IPS DF 6.9 (cell line): ENCODE data around the gene SMAD3.

Experiments used
- DNase-seq: peaks from one replicate; pipeline ENCODE4 v3.0.0-alpha.2; 2013; ENCODE audit warnings: low read depth, low spot score
- H3K27ac ChIP-seq: one replicate; pipeline ENCODE4 v1.5.1; 2013; ENCODE audit warnings: low read length, control low read depth
- H3K27me3 ChIP-seq: 2 replicates; pipeline ENCODE4 v1.6.1; 2013; ENCODE audit warnings: mild to moderate bottlenecking, low read length; ENCODE audit not compliant: control insufficient read depth, insufficient read depth
- H3K36me3 ChIP-seq: 2 replicates; pipeline ENCODE4 v1.6.1; 2013; ENCODE audit warnings: low read length; ENCODE audit not compliant: control insufficient read depth, insufficient read depth
- H3K4me1 ChIP-seq: 2 replicates; pipeline ENCODE4 v1.6.1; 2013; ENCODE audit warnings: low read length; ENCODE audit not compliant: control insufficient read depth, insufficient read depth
- H3K4me3 ChIP-seq: 2 replicates; pipeline ENCODE4 v1.5.1; 2013; ENCODE audit warnings: mild to moderate bottlenecking, low read length
- H3K9me3 ChIP-seq: 2 replicates; pipeline ENCODE4 v1.6.1; 2013; ENCODE audit warnings: low read length, inconsistent platforms; ENCODE audit not compliant: control insufficient read depth, insufficient read depth
- WGBS: extraction: QIAGEN DNeasy Blood & Tissue Kit; methylation state at CpG from one replicate; pipeline ENCODE4 v1.1.7; 2013; ENCODE audit warnings: mixed read lengths, missing lambda C conversion rate; ENCODE audit not compliant: insufficient read length, insufficient coverage; 5-methylcytosine and 5-hydroxymethylcytosine counted together

SMAD3 gene

DNA sequence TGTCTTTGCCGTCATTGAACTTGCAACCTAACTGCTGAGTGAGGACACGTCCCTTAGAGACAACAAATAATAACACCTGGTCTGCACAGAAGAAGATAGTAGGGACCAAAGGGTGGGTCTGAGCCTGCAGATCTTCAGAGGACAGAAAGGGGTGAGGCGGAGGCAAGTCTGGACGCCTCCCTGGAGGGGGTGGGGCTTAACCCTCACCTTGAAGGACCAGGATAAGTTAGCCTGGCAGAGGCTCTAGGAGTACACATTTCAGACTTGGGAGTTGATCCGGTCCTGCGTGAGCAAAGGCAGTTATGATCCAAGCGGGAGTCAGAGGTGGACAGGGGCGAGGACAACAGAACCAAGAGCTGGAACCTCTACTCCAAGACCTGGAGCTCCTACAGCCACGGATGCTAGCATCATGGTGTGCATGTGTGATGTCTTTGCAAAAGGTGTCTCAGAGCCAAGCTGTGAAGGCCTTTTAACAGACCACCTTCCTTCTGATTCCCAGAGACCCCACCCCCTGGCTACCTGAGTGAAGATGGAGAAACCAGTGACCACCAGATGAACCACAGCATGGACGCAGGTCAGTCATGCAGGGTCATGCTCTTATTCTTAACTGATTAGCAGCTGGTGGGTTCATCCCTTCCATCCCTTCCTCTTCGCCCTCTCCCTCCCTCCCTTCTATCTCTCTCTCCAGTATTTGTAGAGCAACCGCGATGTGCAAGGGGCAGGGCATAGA lies 101.0 kb downstream of the SMAD3 start:
- H3K9me3 ChIP-seq = no peaks in the 10 kb centered on the region
- no peak overlapping the region for H3K4me3 ChIP-seq
- DNase-seq = no peak
- peaks cover 13% of the 10 kb centered on the region for H3K4me1 ChIP-seq
- no peaks in the 10 kb centered on the region for H3K27me3 ChIP-seq
- whole genome bisulfite sequencing = no CpG with 5 or more reads among the region's 13 CpGs
- no peak overlapping the region for H3K27ac ChIP-seq
- H3K36me3 ChIP-seq = no peaks in the 10 kb centered on the region

DNA sequence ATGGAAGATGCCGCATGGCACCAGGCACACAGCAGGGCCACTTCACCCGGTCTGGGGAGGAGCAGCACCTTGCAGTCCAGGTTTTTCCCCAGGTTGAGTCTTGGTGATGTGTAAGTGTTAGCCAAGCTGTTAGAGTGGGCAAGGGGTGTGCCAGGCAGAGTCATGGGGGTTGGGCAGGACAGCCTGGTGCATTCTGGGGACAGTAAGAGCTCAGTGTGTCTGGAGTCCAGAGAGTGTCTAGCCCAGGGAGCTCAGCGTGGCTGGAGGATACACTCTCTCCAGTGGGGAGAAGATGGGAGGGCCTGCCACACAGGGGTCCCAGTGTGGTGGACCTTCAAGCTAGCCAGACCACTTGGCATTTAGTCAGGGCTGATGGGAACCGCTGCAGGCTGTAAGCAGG lies 101.7 kb downstream of the SMAD3 start:
- no peaks in the 10 kb centered on the region for H3K36me3 ChIP-seq
- no peaks in the 10 kb centered on the region for H3K9me3 ChIP-seq
- no peak overlapping the region for H3K27ac ChIP-seq
- WGBS = no CpG with 5 or more reads among the region's 4 CpGs
- H3K27me3 ChIP-seq = no peaks in the 10 kb centered on the region
- no peak overlapping the region for H3K4me3 ChIP-seq
- DNase-seq = no peak
- peaks cover 13% of the 10 kb centered on the region for H3K4me1 ChIP-seq

DNA sequence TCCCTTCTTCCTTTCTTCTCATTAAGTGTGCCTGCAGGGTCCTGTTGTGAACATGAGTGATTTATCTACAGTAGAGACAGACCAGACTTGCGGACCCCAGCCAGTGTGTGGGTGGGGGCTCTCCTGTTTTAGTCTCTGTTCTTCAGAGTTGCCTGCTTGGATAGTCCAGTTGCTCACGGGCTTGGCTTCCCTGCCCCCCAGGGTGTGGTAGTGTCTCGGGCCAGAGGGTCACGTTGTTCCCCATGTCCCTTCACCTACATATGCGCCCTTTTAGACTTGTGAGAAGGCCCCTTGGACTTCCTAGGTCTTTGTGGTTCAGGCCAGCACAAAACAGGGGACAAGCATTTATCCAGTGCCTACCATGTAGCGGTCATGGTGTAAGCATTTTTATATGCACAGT lies 103.3 kb downstream of the SMAD3 start:
- Histone ChIP-seq H3K4me3 (no peak overlapping the region), H3K27me3 (no peaks in the 10 kb centered on the region), H3K4me1 (peaks cover 11% of the 10 kb centered on the region), H3K9me3 (no peaks in the 10 kb centered on the region), H3K27ac (no peak overlapping the region), H3K36me3 (no peaks in the 10 kb centered on the region)
- no peak for DNase-seq
- WGBS = no CpG with 5 or more reads among the region's 6 CpGs

DNA sequence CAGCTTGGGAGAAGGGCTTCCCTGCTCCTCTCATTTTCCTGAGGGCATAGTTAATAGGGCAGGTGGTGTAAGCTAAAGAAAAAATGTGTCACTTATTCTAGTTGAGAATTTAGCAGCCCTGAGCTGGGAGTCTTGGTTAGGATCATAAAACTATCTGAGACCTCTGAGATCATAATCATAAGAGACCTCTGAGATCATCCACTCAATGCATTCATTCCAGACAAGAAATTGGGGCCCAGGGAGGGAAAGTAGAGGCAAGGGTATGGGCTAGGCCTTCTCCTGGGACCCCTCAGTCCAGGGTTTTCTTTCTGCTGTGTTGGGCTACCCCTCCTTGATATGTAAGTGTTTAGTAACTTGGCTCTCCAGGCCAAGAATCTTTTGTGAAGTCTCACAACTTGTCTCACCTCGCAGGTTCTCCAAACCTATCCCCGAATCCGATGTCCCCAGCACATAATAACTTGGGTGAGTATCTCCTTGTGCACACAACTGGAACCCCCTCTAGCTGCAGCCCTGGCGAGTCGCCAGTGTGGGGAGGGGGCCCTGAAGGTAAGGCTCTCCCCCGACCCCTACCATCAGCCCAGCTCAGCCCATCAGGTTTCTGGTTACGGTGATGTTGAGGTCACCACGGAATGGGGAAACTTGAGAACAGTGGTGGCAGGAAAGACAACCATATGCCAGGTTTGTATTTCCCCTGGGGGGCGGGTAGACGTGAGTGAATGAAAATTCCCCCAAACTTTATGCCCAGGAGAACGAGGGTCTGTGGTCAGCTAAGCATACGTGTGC lies 104.9 kb downstream of the SMAD3 start:
- no peaks in the 10 kb centered on the region for H3K27me3 ChIP-seq
- no peaks in the 10 kb centered on the region for H3K9me3 ChIP-seq
- H3K36me3 ChIP-seq = no peaks in the 10 kb centered on the region
- peaks cover 6% of the 10 kb centered on the region; the same call in 1 of the 2 replicates for H3K4me1 ChIP-seq
- H3K4me3 ChIP-seq = no peak overlapping the region
- no peak for DNase-seq
- no CpG with 5 or more reads among the region's 12 CpGs for WGBS
- H3K27ac ChIP-seq = no peak overlapping the region

DNA sequence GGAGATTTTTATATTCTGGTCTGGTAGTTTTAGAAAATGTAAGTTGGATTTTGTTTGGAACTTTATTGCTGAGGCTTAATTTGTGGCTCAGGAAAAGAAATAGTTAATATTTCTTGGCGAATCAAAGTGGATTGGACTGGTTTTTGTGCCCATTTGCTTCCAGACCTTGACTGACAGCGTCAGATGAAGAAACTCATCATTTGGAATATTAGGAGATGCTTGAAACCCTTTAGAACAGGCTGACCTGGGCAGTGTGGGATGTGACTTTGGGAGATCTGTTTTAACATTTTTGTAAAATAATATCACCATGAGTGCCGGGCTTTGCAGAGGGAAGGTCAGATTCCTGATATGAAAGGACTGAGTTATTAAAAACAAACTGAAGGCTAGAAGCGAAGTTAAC lies 106.1 kb downstream of the SMAD3 start:
- H3K36me3 ChIP-seq = no peaks in the 10 kb centered on the region

DNA sequence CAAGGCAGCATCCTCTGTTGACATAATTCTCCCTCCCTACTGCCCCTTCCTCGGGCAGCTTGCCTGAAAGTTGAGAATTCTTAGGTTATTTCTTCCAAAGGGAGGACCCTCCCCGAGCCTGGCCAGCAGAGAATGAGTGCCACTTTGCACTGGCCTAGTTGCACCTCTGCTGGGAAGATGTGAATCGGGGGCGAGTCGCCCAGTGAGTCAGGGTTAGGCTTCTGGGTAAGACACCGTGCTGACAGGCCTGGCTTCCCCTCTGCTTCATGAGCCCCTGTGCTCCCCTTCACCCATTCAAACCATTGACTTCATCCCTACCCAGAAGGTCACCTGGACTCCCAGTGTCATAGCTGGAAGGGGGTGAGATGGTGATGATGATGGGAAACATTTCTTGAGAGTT lies 106.8 kb downstream of the SMAD3 start:
- WGBS = no CpG with 5 or more reads among the region's 6 CpGs
- 0 out of 2 replicates have a peak, but pooled peaks cover 2% of the 10 kb centered on the region for H3K4me1 ChIP-seq
- no peak for DNase-seq

More for the DNA sequence above, 106.1 kb downstream of the SMAD3 start:
- Histone ChIP-seq H3K27me3 (no peaks in the 10 kb centered on the region), H3K4me3 (no peak overlapping the region), H3K27ac (no peak overlapping the region), H3K4me1 (peaks cover 2% of the 10 kb centered on the region; the same call in 1 of the 2 replicates), H3K9me3 (no peaks in the 10 kb centered on the region)
- no CpG with 5 or more reads among the region's 4 CpGs for WGBS
- DNase-seq = no peak

DNA sequence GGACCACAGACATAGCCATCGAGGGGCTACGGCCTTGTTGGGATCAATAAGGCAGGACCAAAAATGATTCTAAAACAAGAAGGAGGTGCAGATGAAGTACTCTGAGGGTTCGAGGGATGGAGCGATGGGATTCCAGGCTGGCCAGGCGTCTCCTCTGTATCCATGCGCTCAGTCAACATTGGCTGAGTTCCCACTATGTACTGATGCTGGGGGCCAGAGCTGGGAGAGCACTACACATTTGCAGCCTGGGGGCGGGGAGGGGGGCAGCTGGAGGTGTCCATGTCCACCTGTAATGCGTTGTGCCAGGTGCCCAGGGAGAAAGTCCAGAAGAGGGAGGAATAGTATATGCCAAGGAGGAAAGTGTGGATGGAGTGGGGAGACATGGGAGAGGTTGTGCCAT lies 107.6 kb downstream of the SMAD3 start:
- Histone ChIP-seq H3K4me3 (no peak overlapping the region), H3K27me3 (no peaks in the 10 kb centered on the region), H3K4me1 (0 out of 2 replicates have a peak, but pooled peaks cover 2% of the 10 kb centered on the region), H3K9me3 (no peaks in the 10 kb centered on the region), H3K36me3 (no peaks in the 10 kb centered on the region), H3K27ac (no peak overlapping the region)
- no peak for DNase-seq
- no CpG with 5 or more reads among the region's 8 CpGs for WGBS

More for the DNA sequence above, 106.8 kb downstream of the SMAD3 start:
- no peaks in the 10 kb centered on the region for H3K9me3 ChIP-seq
- no peaks in the 10 kb centered on the region for H3K27me3 ChIP-seq
- no peaks in the 10 kb centered on the region for H3K36me3 ChIP-seq
- H3K4me3 ChIP-seq = no peak overlapping the region
- no peak overlapping the region for H3K27ac ChIP-seq

DNA sequence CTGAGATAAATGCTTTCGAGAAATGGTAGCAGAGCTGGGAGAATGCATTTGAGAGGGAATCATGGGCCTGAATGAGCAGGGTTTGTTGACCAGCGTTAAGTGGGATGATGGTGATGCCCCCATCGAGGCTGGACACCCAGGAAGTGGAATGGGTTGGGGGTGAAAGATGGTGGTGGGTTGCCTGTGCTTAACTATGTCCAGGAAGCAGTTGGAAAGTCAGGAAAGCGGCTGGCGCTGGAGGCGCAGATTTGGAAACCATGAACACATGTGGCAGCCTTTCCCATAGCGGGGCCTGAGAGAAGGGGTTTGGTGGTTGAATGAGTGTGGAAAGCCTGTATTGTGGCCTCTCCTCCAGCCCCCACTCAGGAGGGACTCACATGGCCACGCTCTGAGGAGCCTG lies 108.4 kb downstream of the SMAD3 start:
- H3K4me3 ChIP-seq = no peak overlapping the region
- H3K4me1 ChIP-seq = 0 out of 2 replicates have a peak, but pooled peaks cover 2% of the 10 kb centered on the region
- no CpG with 5 or more reads among the region's 8 CpGs for WGBS
- no peaks in the 10 kb centered on the region for H3K9me3 ChIP-seq
- H3K36me3 ChIP-seq = no peaks in the 10 kb centered on the region
- no peaks in the 10 kb centered on the region for H3K27me3 ChIP-seq
- DNase-seq = no peak
- H3K27ac ChIP-seq = no peak overlapping the region

DNA sequence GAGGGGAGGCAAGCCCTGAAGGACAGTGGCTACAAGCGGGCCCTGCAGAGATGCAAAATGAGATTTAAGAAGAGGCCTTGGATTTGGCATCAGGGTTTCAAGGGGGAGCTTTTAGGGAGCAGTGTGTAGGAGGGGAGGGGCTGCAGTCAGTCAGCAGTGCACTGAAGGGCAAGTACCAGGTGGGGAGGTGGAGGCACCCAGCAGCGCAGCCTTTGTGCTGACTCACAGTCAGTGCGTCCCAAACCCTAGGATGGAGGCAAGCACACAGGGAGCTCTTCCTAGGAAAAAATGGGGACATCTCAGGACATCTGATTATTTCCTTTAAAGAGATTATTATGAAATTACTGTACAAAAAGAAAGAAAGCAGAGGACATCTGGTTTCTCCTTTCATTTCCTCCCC lies 109.0 kb downstream of the SMAD3 start:
- H3K4me3 ChIP-seq = no peak overlapping the region
- no peak for DNase-seq
- H3K27me3 ChIP-seq = no peaks in the 10 kb centered on the region
- H3K27ac ChIP-seq = no peak overlapping the region
- WGBS = no CpG with 5 or more reads among the region's 3 CpGs
- no peaks in the 10 kb centered on the region for H3K36me3 ChIP-seq
- H3K9me3 ChIP-seq = no peaks in the 10 kb centered on the region
- 0 out of 2 replicates have a peak, but pooled peaks cover 2% of the 10 kb centered on the region for H3K4me1 ChIP-seq

DNA sequence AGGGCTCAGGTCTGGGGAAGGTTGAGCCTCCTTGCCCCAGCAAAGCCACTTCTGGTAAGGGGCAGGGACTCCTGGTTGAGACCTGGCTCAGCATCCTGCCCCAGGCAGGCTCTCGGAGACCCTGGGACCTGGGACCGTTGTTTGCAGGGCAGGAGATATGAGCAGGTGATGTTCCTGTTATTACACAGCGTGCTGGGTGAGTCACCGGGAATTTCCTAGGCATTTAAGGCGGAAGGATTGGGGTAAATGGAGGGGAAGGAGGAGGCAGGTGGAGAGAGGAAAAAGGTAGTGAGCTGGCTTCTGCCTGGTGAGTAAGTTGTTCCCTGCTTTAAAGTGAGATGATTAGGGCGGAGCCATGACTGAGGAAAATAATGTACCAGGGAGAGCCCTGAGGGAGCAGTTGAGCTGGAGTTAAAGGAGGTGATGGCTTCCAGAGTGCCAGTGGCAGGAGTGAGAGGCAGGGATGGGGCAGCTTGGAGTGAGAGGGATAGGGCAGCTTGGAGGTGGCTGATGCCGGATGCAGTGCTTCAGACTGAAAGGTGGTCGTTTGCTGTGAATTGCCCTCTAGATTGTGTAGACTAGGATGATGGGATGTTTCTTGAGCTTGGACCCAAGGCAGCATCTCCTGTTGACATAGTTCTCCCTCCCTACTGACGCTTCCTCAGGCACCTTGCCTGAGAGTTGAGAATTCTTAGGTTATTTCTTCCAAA lies 109.6 kb downstream of the SMAD3 start:
- H3K4me3 ChIP-seq = no peak overlapping the region
- no CpG with 5 or more reads among the region's 9 CpGs for WGBS
- DNase-seq = no peak
- H3K36me3 ChIP-seq = no peaks in the 10 kb centered on the region
- no peak overlapping the region for H3K27ac ChIP-seq
- no peaks in the 10 kb centered on the region for H3K27me3 ChIP-seq
- H3K9me3 ChIP-seq = no peaks in the 10 kb centered on the region
- 0 out of 2 replicates have a peak, but pooled peaks cover 2% of the 10 kb centered on the region for H3K4me1 ChIP-seq
